IPS-18a (cell line): Measurements from ENCODE around the gene TMEM255B.
"Not testable (repeated sequence)": the region's sequence is repeated elsewhere in the genome, so short reads cannot be mapped to it uniquely, and the experiment has no call there.

ENCODE experiments used
- H3K27ac ChIP-seq: one replicate; pipeline ENCODE4 v1.5.1; 2013; ENCODE audit warnings: low read length
- H3K27me3 ChIP-seq: one replicate; pipeline ENCODE4 v1.6.1; 2013; ENCODE audit warnings: mild to moderate bottlenecking, low read length; ENCODE audit not compliant: control insufficient read depth, insufficient read depth
- H3K36me3 ChIP-seq: one replicate; pipeline ENCODE4 v1.6.1; 2013; ENCODE audit warnings: low read depth, low read length; ENCODE audit not compliant: control insufficient read depth
- H3K4me1 ChIP-seq: one replicate; pipeline ENCODE4 v1.6.1; 2013; ENCODE audit warnings: low read depth, low read length; ENCODE audit not compliant: control insufficient read depth
- H3K4me3 ChIP-seq: one replicate; pipeline ENCODE4 v1.5.1; 2013; ENCODE audit warnings: low read length
- H3K9ac ChIP-seq: one replicate; pipeline ENCODE4 v1.6.1; 2013; ENCODE audit warnings: mild to moderate bottlenecking, low read length, moderate library complexity
- H3K9me3 ChIP-seq: one replicate; pipeline ENCODE4 v1.6.1; 2013; ENCODE audit warnings: low read depth, low read length; ENCODE audit not compliant: control insufficient read depth

TMEM255B gene

GRCh38 chr13:113819731-113820715, 61.0 kb downstream of the TMEM255B start:
- Histone ChIP-seq H3K27me3 (no peaks in the 10 kb centered on the region), H3K9me3 (no peaks in the 10 kb centered on the region), H3K27ac (no peak overlapping the region), H3K36me3 (peaks cover 3% of the 10 kb centered on the region), H3K9ac (no peak overlapping the region), H3K4me3 (no peak overlapping the region), H3K4me1 (no peaks in the 10 kb centered on the region)

GRCh38 chr13:113820813-113821651, 62.0 kb downstream of the TMEM255B start:
- Histone ChIP-seq H3K4me1 (no peaks in the 10 kb centered on the region), H3K27me3 (no peaks in the 10 kb centered on the region), H3K36me3 (peaks cover 7% of the 10 kb centered on the region), H3K9ac (no peak overlapping the region), H3K4me3 (no peak overlapping the region), H3K9me3 (no peaks in the 10 kb centered on the region), H3K27ac (no peak overlapping the region)

- Histone ChIP-seq H3K36me3 (peaks cover 7% of the 10 kb centered on the region), H3K4me3 (no peak overlapping the region), H3K27ac (no peak overlapping the region), H3K9ac (no peak overlapping the region), H3K4me1 (no peaks in the 10 kb centered on the region), H3K27me3 (no peaks in the 10 kb centered on the region), H3K9me3 (no peaks in the 10 kb centered on the region)
Observed at GRCh38 chr13:113821847-113822246, 62.8 kb downstream of the TMEM255B start.

GRCh38 chr13:113822266-113822665, 63.2 kb downstream of the TMEM255B start:
- no peaks in the 10 kb centered on the region for H3K4me1 ChIP-seq
- H3K36me3 ChIP-seq = peaks cover 11% of the 10 kb centered on the region
- no peak overlapping the region for H3K4me3 ChIP-seq
- no peak overlapping the region for H3K9ac ChIP-seq
- no peaks in the 10 kb centered on the region for H3K9me3 ChIP-seq
- no peaks in the 10 kb centered on the region for H3K27me3 ChIP-seq
- no peak overlapping the region for H3K27ac ChIP-seq

- H3K4me1 ChIP-seq = no peaks in the 10 kb centered on the region
- H3K27me3 ChIP-seq = no peaks in the 10 kb centered on the region
- no peaks in the 10 kb centered on the region for H3K9me3 ChIP-seq
- peaks cover 13% of the 10 kb centered on the region for H3K36me3 ChIP-seq
- H3K27ac ChIP-seq = no peak overlapping the region
- H3K4me3 ChIP-seq = no peak overlapping the region
- H3K9ac ChIP-seq = no peak overlapping the region
Observed at GRCh38 chr13:113822956-113823744, 64.1 kb downstream of the TMEM255B start.

GRCh38 chr13:113823771-113824170, 64.7 kb downstream of the TMEM255B start:
- H3K27ac ChIP-seq = no peak overlapping the region
- peaks cover 13% of the 10 kb centered on the region for H3K36me3 ChIP-seq
- H3K9me3 ChIP-seq = no peaks in the 10 kb centered on the region
- H3K4me1 ChIP-seq = no peaks in the 10 kb centered on the region
- H3K27me3 ChIP-seq = no peaks in the 10 kb centered on the region
- H3K9ac ChIP-seq = no peak overlapping the region
- no peak overlapping the region for H3K4me3 ChIP-seq

- H3K27ac ChIP-seq = no peak overlapping the region
- no peaks in the 10 kb centered on the region for H3K9me3 ChIP-seq
- no peak overlapping the region for H3K9ac ChIP-seq
- no peaks in the 10 kb centered on the region for H3K27me3 ChIP-seq
- no peak overlapping the region for H3K4me3 ChIP-seq
- H3K36me3 ChIP-seq = peaks cover 13% of the 10 kb centered on the region
- H3K4me1 ChIP-seq = no peaks in the 10 kb centered on the region
Observed at GRCh38 chr13:113825841-113826240, 66.8 kb downstream of the TMEM255B start.

- not testable (repeated sequence) for H3K27me3 ChIP-seq, H3K4me3 ChIP-seq, H3K9ac ChIP-seq, H3K4me1 ChIP-seq, H3K9me3 ChIP-seq, H3K27ac ChIP-seq
- peaks cover 13% of the 10 kb centered on the region for H3K36me3 ChIP-seq
Observed at GRCh38 chr13:113826446-113826845, 67.4 kb downstream of the TMEM255B start.

- Histone ChIP-seq H3K9ac (no peak overlapping the region), H3K27me3 (no peaks in the 10 kb centered on the region), H3K36me3 (peaks cover 13% of the 10 kb centered on the region), H3K4me1 (no peaks in the 10 kb centered on the region), H3K9me3 (no peaks in the 10 kb centered on the region), H3K27ac (no peak overlapping the region), H3K4me3 (no peak overlapping the region)
Observed at GRCh38 chr13:113827021-113827420, 68.0 kb downstream of the TMEM255B start.

GRCh38 chr13:113828282-113828825, 69.3 kb downstream of the TMEM255B start:
- no peak overlapping the region for H3K9ac ChIP-seq
- no peaks in the 10 kb centered on the region for H3K4me1 ChIP-seq
- H3K4me3 ChIP-seq = no peak overlapping the region
- no peaks in the 10 kb centered on the region for H3K9me3 ChIP-seq
- no peaks in the 10 kb centered on the region for H3K27me3 ChIP-seq
- H3K27ac ChIP-seq = no peak overlapping the region
- H3K36me3 ChIP-seq = peaks cover 11% of the 10 kb centered on the region
